ENCODE measurements around the gene PHRF1.

DNA sequence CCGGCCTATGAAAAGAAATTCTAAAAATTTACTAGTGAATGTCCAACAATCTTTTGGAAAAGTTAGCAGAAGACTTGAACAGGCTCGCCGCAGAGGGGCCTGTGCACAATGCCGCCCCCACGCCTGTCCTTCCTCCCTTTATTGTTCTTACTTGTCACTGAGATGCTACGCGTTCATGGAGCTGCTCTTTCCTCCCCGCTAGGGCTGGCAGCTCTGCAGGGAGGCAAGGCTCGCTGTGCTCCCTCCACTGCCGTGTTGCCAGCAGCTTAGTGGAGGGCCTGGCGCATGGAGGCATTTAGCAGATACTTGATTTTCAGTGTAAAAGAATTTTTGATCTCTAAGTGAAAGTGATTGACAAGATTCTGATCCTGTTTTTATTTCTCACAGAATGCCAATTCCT, 14.7 kb downstream of the PHRF1 start:
- TF ChIP-seq POLR2A (IDR thresholded peaks at IDR 0.05; ENCODE audit: low read depth) = no peak
- TF ChIP-seq, protein P1, sequence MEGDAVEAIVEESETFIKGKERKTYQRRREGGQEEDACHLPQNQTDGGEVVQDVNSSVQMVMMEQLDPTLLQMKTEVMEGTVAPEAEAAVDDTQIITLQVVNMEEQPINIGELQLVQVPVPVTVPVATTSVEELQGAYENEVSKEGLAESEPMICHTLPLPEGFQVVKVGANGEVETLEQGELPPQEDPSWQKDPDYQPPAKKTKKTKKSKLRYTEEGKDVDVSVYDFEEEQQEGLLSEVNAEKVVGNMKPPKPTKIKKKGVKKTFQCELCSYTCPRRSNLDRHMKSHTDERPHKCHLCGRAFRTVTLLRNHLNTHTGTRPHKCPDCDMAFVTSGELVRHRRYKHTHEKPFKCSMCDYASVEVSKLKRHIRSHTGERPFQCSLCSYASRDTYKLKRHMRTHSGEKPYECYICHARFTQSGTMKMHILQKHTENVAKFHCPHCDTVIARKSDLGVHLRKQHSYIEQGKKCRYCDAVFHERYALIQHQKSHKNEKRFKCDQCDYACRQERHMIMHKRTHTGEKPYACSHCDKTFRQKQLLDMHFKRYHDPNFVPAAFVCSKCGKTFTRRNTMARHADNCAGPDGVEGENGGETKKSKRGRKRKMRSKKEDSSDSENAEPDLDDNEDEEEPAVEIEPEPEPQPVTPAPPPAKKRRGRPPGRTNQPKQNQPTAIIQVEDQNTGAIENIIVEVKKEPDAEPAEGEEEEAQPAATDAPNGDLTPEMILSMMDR (IDR thresholded peaks at IDR 0.05) = no peak
- no peak for TF ChIP-seq POLR2AphosphoS5 (IDR thresholded peaks at IDR 0.05)
- no peak for TF ChIP-seq EP300 (IDR thresholded peaks at IDR 0.05)

Data from esophagus muscularis mucosa (tissue), 4 donors.